ENCODE data around the gene SLC28A1.
A peak's percentile ranks its signal among the peaks of the same experiment; 100 is the strongest.
"Not testable (repeated sequence)": the region's sequence is repeated elsewhere in the genome, so short reads cannot be mapped to it uniquely, and the experiment has no call there.

The SLC28A1 gene

DNA sequence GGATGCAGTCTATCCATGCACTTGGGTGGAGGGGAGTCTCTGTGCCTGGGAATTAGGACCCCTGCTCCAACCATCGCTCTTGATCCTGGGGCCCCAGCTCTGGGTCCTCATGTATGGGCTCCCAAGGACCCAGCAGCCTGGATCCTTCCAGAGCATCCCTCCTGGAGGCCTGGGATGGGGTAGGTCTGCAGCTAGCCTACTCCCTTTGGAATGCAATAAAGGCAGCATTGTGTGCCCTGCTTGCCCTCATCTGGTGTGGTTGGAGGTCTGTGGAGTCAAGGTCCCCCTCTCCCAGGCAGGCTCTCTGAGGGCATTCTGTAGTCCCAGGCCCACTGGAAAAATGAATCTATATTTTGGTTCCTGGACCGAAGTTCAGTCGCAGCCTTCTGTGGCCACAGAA is 15.0 kb upstream of the SLC28A1 start:
- TF ChIP-seq GATA1 (IDR thresholded peaks at IDR 0.05; ENCODE audit: low read depth, low read length) = no peak
- TF ChIP-seq POLR2A (IDR thresholded peaks at IDR 0.05; ENCODE audit: low read length) = no peak
- DNase-seq = no peak

DNA sequence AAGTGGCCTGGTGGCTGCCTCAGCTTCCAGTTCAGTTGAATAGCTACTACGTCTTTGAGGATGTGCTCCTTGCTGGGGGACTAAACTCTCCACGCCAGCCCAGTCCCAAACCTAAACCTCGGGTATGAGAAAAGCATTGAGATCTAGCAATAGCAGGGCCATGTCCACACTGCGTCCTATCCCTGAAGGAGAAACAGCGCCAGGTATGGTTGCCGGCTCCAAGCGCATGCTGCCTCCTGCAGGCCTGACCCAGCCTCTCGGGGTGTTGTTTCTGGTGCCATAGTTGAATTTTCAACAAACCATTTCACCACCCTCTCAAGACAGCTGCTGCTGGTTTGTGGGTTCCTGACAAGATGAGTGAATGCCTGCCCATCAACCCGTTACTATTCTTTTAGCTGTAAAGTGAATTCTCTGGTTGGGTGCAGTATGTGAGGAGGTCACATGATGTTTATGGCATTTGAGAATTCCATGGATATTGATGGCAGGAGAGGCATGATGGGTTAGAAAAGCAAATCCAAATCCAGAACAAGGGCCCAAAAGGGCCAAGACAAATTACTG is 13.0 kb upstream of the SLC28A1 start:
- no peak for DNase-seq
- TF ChIP-seq POLR2A (IDR thresholded peaks at IDR 0.05; ENCODE audit: low read length) (no peak), GATA1 (IDR thresholded peaks at IDR 0.05; ENCODE audit: low read depth, low read length) (no peak)

GRCh38 chr15:84872009-84872910 is 12.2 kb upstream of the SLC28A1 start:
- no peak for DNase-seq
- no peak for TF ChIP-seq POLR2A (IDR thresholded peaks at IDR 0.05; ENCODE audit: low read length)
- TF ChIP-seq GATA1 (IDR thresholded peaks at IDR 0.05; ENCODE audit: low read depth, low read length) = no peak

GRCh38 chr15:84873997-84874396 is 10.5 kb upstream of the SLC28A1 start:
- no peak for DNase-seq
- no peak for TF ChIP-seq POLR2A (IDR thresholded peaks at IDR 0.05; ENCODE audit: low read length)

DNA sequence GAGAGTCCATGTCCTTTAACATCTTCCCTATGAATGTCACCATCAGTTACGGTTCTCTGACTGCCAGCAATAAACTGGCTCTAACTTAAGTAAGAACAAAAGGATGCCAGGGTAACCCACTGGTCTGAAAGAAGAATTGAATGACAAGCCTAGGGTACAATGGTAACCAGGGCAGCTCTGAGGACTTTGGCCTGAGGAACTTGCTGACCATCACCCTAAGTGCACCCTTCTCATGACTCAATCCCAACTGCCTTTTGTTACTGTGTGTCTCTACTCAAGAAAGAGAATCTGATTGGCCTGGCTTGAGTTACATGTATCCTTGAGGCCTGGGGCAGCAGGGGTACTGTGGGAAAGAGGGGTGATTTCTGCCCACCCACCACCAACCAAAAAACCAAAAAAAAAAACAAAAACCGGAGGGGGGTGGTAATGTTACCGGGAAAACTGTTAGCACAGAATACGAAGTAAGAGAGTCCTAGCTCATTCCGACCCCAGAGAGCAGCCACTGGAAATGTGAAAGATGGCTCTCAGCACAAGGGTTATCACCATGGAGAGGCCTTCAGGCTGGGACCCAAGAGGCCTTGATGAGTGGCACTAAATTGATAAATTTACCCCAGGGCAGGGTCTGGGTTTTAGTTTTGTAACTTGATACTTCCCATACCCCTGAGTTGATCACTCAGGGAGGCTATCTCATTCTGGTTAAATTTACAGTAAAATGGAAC is 9.3 kb upstream of the SLC28A1 start:
- TF ChIP-seq POLR2A (IDR thresholded peaks at IDR 0.05; ENCODE audit: low read length) = no peak
- no peak for TF ChIP-seq GATA1 (IDR thresholded peaks at IDR 0.05; ENCODE audit: low read depth, low read length)
- DNase-seq = no peak

- DNase-seq = no peak
- TF ChIP-seq GATA1 (IDR thresholded peaks at IDR 0.05; ENCODE audit: low read depth, low read length) (no peak), POLR2A (IDR thresholded peaks at IDR 0.05; ENCODE audit: low read length) (no peak)
Observed at GRCh38 chr15:84876269-84876668, 8.2 kb upstream of the SLC28A1 start.

DNA sequence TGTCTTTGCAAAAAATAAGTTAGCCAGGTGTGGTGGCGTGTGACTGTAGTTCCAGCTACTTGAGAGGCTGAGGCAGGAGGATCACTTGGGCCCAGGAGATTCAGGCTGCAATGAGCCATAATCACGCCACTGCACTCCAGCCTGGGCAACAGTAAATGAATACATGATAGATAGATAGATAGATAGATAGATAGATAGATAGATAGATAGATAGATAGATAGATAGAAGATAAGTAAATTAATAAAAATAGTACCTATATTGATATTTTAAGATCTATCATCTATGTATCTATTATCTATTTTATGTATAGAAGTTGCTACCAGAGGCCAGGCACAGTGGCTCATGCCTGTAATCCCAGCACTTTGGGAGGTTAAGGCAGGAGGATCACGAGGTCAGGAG is 6.8 kb upstream of the SLC28A1 start:
- not testable (repeated sequence) for DNase-seq

- DNase-seq = peak; percentile 60 to 74
- no peak for TF ChIP-seq GATA1 (IDR thresholded peaks at IDR 0.05; ENCODE audit: low read depth, low read length)
- TF ChIP-seq POLR2A (IDR thresholded peaks at IDR 0.05; ENCODE audit: low read length) = no peak
Observed at GRCh38 chr15:84878504-84878903, 6.0 kb upstream of the SLC28A1 start.

GRCh38 chr15:84879088-84879780 is 5.2 kb upstream of the SLC28A1 start:
- DNase-seq = no peak
- TF ChIP-seq POLR2A (IDR thresholded peaks at IDR 0.05; ENCODE audit: low read length) (no peak), GATA1 (IDR thresholded peaks at IDR 0.05; ENCODE audit: low read depth, low read length) (no peak)

DNA sequence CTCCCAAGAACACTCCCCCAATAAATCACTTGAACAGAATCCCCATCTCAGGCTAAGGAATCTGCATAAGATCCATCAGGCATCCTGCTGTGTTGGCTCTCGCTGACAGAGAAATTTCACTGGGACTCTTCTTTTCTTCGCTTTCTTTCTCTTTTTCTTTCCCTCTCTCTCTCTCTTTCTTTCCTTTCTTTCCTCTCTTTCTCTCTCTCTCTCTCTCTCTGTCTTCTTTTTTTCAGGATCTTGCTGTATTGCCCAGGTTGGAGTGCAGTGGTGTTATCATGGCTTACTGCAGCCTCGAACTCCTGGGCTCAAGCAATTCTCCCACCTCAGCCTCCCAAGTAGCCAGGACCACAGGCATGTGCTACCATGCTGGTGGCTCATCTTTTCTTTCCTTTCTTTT is 4.5 kb upstream of the SLC28A1 start:
- DNase-seq = no peak
- no peak for TF ChIP-seq GATA1 (IDR thresholded peaks at IDR 0.05; ENCODE audit: low read depth, low read length)
- TF ChIP-seq POLR2A (IDR thresholded peaks at IDR 0.05; ENCODE audit: low read length) = no peak

- no peak for TF ChIP-seq POLR2A (IDR thresholded peaks at IDR 0.05; ENCODE audit: low read length)
- no peak for TF ChIP-seq GATA1 (IDR thresholded peaks at IDR 0.05; ENCODE audit: low read depth, low read length)
- no peak for DNase-seq
Observed at GRCh38 chr15:84880822-84881519, 3.5 kb upstream of the SLC28A1 start.

GRCh38 chr15:84881520-84881830 is 3.0 kb upstream of the SLC28A1 start:
- TF ChIP-seq GATA1 (IDR thresholded peaks at IDR 0.05; ENCODE audit: low read depth, low read length) (no peak), POLR2A (IDR thresholded peaks at IDR 0.05; ENCODE audit: low read length) (no peak)
- DNase-seq = no peak

DNA sequence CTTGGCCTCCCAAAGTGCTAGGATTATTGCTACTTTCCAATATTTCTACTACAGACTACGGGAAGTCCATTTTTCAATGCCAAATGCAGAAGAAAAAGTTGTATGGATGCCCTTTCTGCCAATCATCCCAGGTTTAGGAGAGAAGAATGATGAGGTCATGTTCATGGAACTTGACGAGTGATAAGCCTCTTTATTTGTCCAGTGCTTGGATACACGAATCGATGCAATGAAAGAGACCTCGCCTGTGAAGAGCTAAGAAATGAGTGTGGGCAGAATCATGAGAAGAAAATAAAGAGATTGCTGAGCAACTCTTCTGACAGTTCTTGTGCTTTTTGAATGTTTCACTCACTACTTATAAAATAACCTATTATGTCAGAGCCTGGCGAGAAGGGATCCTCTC is 996 bp upstream of the SLC28A1 start:
- no peak for TF ChIP-seq GATA1 (IDR thresholded peaks at IDR 0.05; ENCODE audit: low read depth, low read length)
- no peak for TF ChIP-seq POLR2A (IDR thresholded peaks at IDR 0.05; ENCODE audit: low read length)
- no peak for DNase-seq

DNA sequence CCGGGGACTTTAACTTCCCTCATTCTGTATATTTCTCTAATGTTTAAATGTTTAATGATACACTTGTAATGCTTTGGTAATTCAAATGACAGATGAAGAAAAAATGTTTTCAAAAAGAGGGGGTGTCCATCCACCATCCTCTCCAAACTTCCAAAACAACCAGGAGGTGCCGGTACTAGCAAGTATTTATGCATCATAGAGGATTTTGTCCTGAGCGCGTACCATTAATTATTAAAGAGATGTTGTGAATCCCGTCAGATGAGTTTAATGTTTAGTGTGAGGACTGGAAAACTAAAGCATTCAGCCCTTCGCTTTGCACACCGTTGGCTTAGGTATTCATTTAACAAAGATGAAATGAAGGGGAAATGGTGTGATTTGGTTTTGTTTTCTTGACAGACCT is 1.3 kb downstream of the SLC28A1 start:
- no peak for DNase-seq
- TF ChIP-seq POLR2A (IDR thresholded peaks at IDR 0.05; ENCODE audit: low read length) (no peak), GATA1 (IDR thresholded peaks at IDR 0.05; ENCODE audit: low read depth, low read length) (no peak)

Data from erythroblast (primary cell).